HEK293T (cell line): ENCODE measurements around the gene TAS2R43.

Experiments used
- CTCF ChIA-PET: fragments of 350-600 bp; formaldehyde crosslinking; extraction: SDS; loops from one replicate; lab custom pipeline; 2021; ENCODE audit warnings: antibody characterized with exemption, inconsistent platforms; lab: Yijun Ruan, JAX
- POLR2A ChIA-PET: fragments of 350-600 bp; formaldehyde crosslinking; extraction: SDS; loops from one replicate; lab custom pipeline; 2020; ENCODE audit warnings: antibody characterized with exemption, inconsistent platforms; lab: Yijun Ruan, JAX
- DNase-seq: peaks from one replicate; pipeline ENCODE4 v3.0.0; 2012; ENCODE audit warnings: mixed read lengths; ENCODE audit errors: extremely low spot score
- ARNT ChIP-seq: fragments of 450-650 bp; IDR thresholded peaks from 2 replicates; pipeline ENCODE4 v1.6.1; 2017; ENCODE audit warnings: mild to moderate bottlenecking
- BHLHE40 ChIP-seq: fragments of 450-650 bp; IDR thresholded peaks from 2 replicates; pipeline ENCODE4 v1.6.1; 2016; ENCODE audit warnings: mild to moderate bottlenecking, moderate library complexity, borderline replicate concordance
- CTBP1 ChIP-seq: fragments of 450-650 bp; IDR thresholded peaks from 2 replicates; pipeline ENCODE4 v1.6.1; 2016; ENCODE audit warnings: borderline replicate concordance
- ELF4 ChIP-seq: fragments of 450-650 bp; IDR thresholded peaks from 2 replicates; pipeline ENCODE4 v1.6.1; 2017; ENCODE audit warnings: antibody characterized with exemption
- FOXA1 ChIP-seq: fragments of 450-650 bp; IDR thresholded peaks from 2 replicates; pipeline ENCODE4 v1.6.1; 2016; ENCODE audit warnings: mild to moderate bottlenecking
- FOXK2 ChIP-seq: fragments of 450-650 bp; IDR thresholded peaks from 2 replicates; pipeline ENCODE4 v1.6.1; 2016; ENCODE audit warnings: mild to moderate bottlenecking
- FOXM1 ChIP-seq: fragments of 450-650 bp; IDR thresholded peaks from 2 replicates; pipeline ENCODE4 v1.6.1; 2017; ENCODE audit warnings: mild to moderate bottlenecking, borderline replicate concordance
- HDGF ChIP-seq: fragments of 450-650 bp; IDR thresholded peaks from 2 replicates; pipeline ENCODE4 v1.6.1; 2017; ENCODE audit warnings: antibody characterized with exemption, borderline replicate concordance
- L3MBTL2 ChIP-seq: fragments of 450-650 bp; conservative IDR thresholded peaks from 2 replicates; pipeline ENCODE4 v1.6.1; 2016; ENCODE audit warnings: mild to moderate bottlenecking
- LEF1 ChIP-seq: fragments of 450-650 bp; IDR thresholded peaks from 2 replicates; pipeline ENCODE4 v1.6.1; 2017; ENCODE audit warnings: mild to moderate bottlenecking, borderline replicate concordance
- NFRKB ChIP-seq: fragments of 450-650 bp; IDR thresholded peaks from 2 replicates; pipeline ENCODE4 v1.6.1; 2016; ENCODE audit warnings: mild to moderate bottlenecking, moderate library complexity
- SP1 ChIP-seq: fragments of 450-650 bp; IDR thresholded peaks from 2 replicates; pipeline ENCODE4 v1.6.1; 2017
- SUZ12 ChIP-seq: fragments of 450-650 bp; IDR thresholded peaks from 2 replicates; pipeline ENCODE4 v1.6.1; 2016; ENCODE audit warnings: mild to moderate bottlenecking
- TARDBP ChIP-seq: fragments of 450-650 bp; IDR thresholded peaks from 2 replicates; pipeline ENCODE4 v1.6.1; 2016
- ZNF384 ChIP-seq: fragments of 450-650 bp; IDR thresholded peaks from 2 replicates; pipeline ENCODE4 v1.6.1; 2016
- TF ChIP-seq, protein P1 (sequence below): fragments of 450-650 bp; IDR thresholded peaks from 2 replicates; pipeline ENCODE4 v1.6.1; 2016

TAS2R43 gene

DNA sequence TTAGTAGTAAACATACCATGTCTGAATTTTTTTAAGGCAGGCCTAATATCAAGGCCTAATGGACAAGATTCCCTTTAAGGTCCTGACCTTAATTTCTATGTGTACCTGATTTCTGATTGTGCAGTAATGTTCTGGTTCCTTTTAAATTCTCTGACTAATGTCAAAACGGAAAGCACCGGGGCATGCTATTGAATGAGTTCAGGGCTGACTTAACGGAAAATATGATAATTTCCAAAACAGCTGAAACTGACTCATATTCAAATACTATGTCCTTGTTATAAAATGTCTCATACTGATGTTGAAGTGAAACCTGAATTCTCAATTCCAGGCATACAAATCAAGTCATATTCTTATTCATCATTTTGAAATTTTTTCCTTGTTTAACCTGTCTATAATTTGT is 6.7 kb downstream of the TAS2R43 start:
- ChIA-PET CTCF (no interaction called here), POLR2A (no interaction called here)
- no peak for TF ChIP-seq FOXK2
- TF ChIP-seq ZNF384, result no peak
- no peak for TF ChIP-seq HDGF
- no peak for TF ChIP-seq SP1
- TF ChIP-seq, protein P1, sequence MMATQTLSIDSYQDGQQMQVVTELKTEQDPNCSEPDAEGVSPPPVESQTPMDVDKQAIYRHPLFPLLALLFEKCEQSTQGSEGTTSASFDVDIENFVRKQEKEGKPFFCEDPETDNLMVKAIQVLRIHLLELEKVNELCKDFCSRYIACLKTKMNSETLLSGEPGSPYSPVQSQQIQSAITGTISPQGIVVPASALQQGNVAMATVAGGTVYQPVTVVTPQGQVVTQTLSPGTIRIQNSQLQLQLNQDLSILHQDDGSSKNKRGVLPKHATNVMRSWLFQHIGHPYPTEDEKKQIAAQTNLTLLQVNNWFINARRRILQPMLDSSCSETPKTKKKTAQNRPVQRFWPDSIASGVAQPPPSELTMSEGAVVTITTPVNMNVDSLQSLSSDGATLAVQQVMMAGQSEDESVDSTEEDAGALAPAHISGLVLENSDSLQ, result no peak
- TF ChIP-seq ELF4, result no peak
- no peak for TF ChIP-seq FOXM1
- TF ChIP-seq TARDBP, result no peak
- TF ChIP-seq ARNT, result no peak
- no peak for TF ChIP-seq FOXA1
- TF ChIP-seq BHLHE40, result no peak
- TF ChIP-seq L3MBTL2, result no peak
- TF ChIP-seq NFRKB, result no peak
- no peak for TF ChIP-seq LEF1
- no peak for TF ChIP-seq SUZ12
- no peak for TF ChIP-seq CTBP1
- no peak for DNase-seq

DNA sequence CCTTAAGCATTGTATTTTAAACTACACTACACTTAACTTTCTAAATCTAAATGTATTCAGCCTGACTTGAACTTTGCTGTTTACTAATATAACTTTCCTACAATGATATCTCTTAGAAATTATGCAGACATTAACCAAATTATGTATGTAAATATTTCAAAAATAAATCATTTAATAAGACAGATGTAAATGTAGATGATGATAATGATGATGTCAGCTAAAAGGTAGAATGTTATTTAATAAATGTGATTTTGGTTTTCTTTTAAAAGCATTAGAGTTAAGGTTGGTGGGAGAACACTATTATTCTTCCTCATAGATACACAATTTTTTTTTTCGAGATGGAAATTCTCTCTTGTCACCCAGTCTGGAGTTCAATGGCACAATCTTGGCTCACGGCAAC is 10.1 kb downstream of the TAS2R43 start:
- TF ChIP-seq FOXA1 (no peak), ZNF384 (no peak), SP1 (no peak), HDGF (no peak)
- ChIA-PET CTCF (no interaction called here), POLR2A (no interaction called here)
- DNase-seq, result no peak

DNA sequence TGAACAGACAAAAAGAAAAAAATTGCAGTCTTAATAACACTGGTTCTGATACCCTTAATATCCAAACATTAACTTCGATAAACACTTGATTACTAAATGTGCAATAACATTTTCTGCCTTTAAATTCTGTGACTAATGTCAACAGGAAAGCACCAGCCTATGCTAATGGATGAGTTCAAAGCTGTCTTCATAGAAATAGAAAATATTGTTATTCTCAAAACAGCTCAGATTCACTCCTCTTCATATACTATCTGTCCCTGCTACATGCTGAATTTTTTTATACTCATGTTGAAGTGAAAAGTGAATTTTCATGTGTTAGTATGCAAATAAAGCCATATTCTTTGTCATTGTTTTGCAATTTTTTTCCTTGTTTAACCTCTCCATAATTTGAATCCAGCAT is 13.9 kb downstream of the TAS2R43 start:
- POLR2A ChIA-PET, result no interaction called here
- TF ChIP-seq ZNF384, result no peak
- no peak for TF ChIP-seq CTBP1
- no peak for TF ChIP-seq BHLHE40
- TF ChIP-seq SP1, result no peak
- no peak for TF ChIP-seq FOXM1
- no peak for TF ChIP-seq LEF1
- no peak for TF ChIP-seq FOXK2
- TF ChIP-seq SUZ12, result no peak
- TF ChIP-seq L3MBTL2, result no peak
- TF ChIP-seq, protein P1, result no peak
- TF ChIP-seq HDGF, result no peak
- TF ChIP-seq ARNT, result no peak
- TF ChIP-seq NFRKB, result no peak
- TF ChIP-seq FOXA1, result no peak
- no peak for TF ChIP-seq TARDBP
- no peak for TF ChIP-seq ELF4
- CTCF ChIA-PET, result no interaction called here
- no peak for DNase-seq

DNA sequence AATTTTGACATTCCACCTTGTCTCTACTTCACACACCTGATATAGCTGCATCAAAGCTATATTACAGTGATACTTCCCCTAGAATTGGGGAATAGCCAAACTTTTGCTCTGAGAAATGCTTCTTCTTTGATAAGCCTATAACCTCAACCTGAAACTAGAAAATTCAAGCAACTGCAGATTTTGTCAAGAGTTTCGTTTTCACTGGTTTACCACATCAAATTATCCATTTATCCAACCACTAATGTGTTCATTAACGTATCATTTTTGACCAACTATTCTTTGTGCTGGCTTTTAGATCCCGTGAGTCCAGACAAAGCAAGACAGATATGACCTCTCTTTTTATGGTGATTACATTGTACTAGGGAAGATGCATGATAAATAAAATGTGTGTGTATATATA is 16.5 kb downstream of the TAS2R43 start:
- no peak for DNase-seq
- TF ChIP-seq, protein P1, result no peak
- TF ChIP-seq ZNF384 (no peak), FOXA1 (no peak), ARNT (no peak), NFRKB (no peak), SP1 (no peak), LEF1 (no peak), CTBP1 (no peak), BHLHE40 (no peak), ELF4 (no peak), HDGF (no peak), FOXK2 (no peak)
- POLR2A ChIA-PET, result no interaction called here
- CTCF ChIA-PET, result no interaction called here

DNA sequence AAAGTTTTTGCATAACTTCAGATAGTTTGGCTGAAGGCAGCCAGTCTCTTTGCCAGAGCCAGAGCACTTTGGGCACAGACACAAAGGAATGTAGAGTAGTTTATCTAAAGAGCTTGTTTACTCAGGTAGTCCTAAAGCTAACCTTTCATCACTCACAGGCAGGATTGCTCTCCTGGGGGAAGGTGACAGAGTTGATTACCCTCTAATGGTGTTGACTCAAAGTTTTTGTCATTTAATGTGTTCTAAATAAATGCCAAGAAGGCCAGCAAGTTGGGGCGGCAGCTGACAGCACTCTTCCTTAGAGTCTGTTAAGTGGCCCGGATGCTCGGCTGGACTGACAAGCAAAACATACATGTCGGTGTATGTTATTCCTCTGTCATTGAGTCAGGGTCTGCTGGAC is 20.7 kb downstream of the TAS2R43 start:
- TF ChIP-seq SP1 (no peak), CTBP1 (no peak), ZNF384 (no peak), TARDBP (no peak), FOXM1 (no peak), BHLHE40 (no peak), L3MBTL2 (no peak), HDGF (no peak), SUZ12 (no peak), FOXK2 (no peak), LEF1 (no peak), ARNT (no peak), FOXA1 (no peak)
- TF ChIP-seq, protein P1, result no peak
- CTCF ChIA-PET, result no interaction called here
- DNase-seq, result no peak
- POLR2A ChIA-PET, result interaction anchor here (1.0 kb wide), 1 partner anchor 56 kb away, joined by 4 read pairs; no protein-coding TSS in a partner anchor

DNA sequence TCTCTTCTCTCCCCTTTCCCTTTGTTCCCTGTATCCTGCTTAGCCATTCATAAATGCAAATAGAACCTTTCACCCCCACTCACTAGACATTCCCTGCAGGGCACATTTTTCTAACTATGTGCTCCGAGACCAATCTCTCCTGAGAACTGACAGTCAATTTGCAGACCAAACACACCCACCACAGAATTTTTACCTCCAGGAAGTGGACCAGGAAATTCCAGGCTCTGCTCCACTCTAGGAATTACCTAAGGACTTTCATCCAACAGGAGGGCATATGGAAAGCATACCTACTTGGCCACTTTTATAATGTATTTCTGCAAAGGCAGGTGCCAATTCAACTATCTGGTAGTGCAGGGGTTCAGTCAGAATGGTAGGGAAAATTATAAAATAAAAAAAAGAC is 21.1 kb downstream of the TAS2R43 start:
- TF ChIP-seq TARDBP (no peak), HDGF (no peak), L3MBTL2 (no peak), ELF4 (no peak), CTBP1 (no peak), FOXK2 (no peak), SP1 (no peak), FOXM1 (no peak), ARNT (no peak), FOXA1 (no peak), ZNF384 (no peak), NFRKB (no peak)
- TF ChIP-seq, protein P1, result no peak
- POLR2A ChIA-PET, result no interaction called here
- CTCF ChIA-PET, result no interaction called here
- no peak for DNase-seq
